ENCODE results near the gene UBE4B. TPM values are rescaled to one million over a fixed set of nuclear protein-coding genes. Genes with fewer than 3 reads are reported as not detected.

UBE4B gene
- total and polyA plus RNA-seq, 2 of the 13 experiments (the other 11 are each of a cell fraction or from before 2014, with no cell fraction given): 15.2 to 24.8 TPM

DNA sequence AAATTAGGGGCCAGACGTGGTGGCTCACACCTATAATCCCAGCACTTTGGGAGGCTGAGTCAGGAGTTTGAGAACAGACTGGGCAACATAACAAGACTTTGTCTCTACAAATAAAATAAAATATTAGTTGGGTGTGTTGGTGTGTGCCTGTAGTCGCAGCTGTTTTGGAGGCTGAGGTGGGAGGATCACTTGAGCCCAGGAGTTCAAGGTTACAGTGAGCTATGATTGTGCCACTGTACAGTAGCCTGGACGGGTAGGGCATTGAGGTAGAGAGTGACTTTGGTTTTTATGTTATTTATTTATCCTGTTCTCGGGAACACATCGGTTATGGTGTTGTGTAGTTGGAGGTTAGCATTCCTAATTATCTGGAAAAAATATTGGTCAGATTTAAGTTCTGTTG, 197.1 kb downstream of the UBE4B start (continued):
- TF ChIP-seq SOX5 (CRISPR knock-in tag; IDR thresholded peaks at IDR 0.05; ENCODE audit: borderline replicate concordance): no peak
- TF ChIP-seq, protein P1, sequence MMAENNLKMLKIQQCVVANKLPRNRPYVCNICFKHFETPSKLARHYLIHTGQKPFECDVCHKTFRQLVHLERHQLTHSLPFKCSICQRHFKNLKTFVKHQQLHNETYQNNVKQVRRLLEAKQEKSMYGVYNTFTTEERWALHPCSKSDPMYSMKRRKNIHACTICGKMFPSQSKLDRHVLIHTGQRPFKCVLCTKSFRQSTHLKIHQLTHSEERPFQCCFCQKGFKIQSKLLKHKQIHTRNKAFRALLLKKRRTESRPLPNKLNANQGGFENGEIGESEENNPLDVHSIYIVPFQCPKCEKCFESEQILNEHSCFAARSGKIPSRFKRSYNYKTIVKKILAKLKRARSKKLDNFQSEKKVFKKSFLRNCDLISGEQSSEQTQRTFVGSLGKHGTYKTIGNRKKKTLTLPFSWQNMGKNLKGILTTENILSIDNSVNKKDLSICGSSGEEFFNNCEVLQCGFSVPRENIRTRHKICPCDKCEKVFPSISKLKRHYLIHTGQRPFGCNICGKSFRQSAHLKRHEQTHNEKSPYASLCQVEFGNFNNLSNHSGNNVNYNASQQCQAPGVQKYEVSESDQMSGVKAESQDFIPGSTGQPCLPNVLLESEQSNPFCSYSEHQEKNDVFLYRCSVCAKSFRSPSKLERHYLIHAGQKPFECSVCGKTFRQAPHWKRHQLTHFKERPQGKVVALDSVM (CRISPR knock-in tag; IDR thresholded peaks at IDR 0.05): peak; percentile 94
- TF ChIP-seq ZNF235 (CRISPR knock-in tag; IDR thresholded peaks at IDR 0.05; ENCODE audit: borderline replicate concordance): no peak

MicroRNAs within 50 kb of the gene (microRNA counts, 767-probe panel; counts per million panel counts)
- not detected for microRNA hsa-miR-1273d

Small RNAs within 50 kb of the gene (microRNA-seq; reads per million reads assigned to microRNA genes)
- not detected for gene MIR1273D

Small RNAs within 50 kb of the gene (small RNA-seq; reads per million reads assigned to genes)
- gene MIR1273D (ENCODE audit: insufficient read depth in 2 of 3, insufficient read length in 3 of 3, low read depth in 2 of 3, low replicate concordance in 1 of 3): 0 reads per million in 3 experiments
- 0 reads per million in 3 experiments for gene RNU6-828P (ENCODE audit: insufficient read depth in 2 of 3, insufficient read length in 3 of 3, low read depth in 2 of 3, low replicate concordance in 1 of 3)

Other genes with a start within 250 kb of the UBE4B start
- gene CLSTN1, start 209.0 kb upstream of the UBE4B start, total RNA-seq (2016; rRNA removed; fragmentation: Illumina TruSeq; extraction: Trizol): 11.9 and 19.7 TPM in 2 replicates
- gene CLSTN1, start 209.0 kb upstream of the UBE4B start, polyA plus RNA-seq (2011; rRNA removed): 29.8 and 35.3 TPM in 2 replicates
- 67.0 and 71.7 TPM in 2 replicates for gene CTNNBIP1, start 122.7 kb upstream of the UBE4B start, total RNA-seq (2016; rRNA removed; fragmentation: Illumina TruSeq; extraction: Trizol)
- 83.0 and 83.1 TPM in 2 replicates for gene CTNNBIP1, start 122.7 kb upstream of the UBE4B start, polyA plus RNA-seq (2011; rRNA removed)
- 71.8 and 119 TPM in 2 replicates for gene LZIC, start 89.6 kb upstream of the UBE4B start, total RNA-seq (2016; rRNA removed; fragmentation: Illumina TruSeq; extraction: Trizol)
- gene LZIC, start 89.6 kb upstream of the UBE4B start, polyA plus RNA-seq (2011; rRNA removed): 17.2 and 25.2 TPM in 2 replicates
- gene NMNAT1, start 89.5 kb upstream of the UBE4B start, total RNA-seq (2016; rRNA removed; fragmentation: Illumina TruSeq; extraction: Trizol): 12.2 and 14.5 TPM in 2 replicates
- 5.4 and 5.6 TPM in 2 replicates for gene NMNAT1, start 89.5 kb upstream of the UBE4B start, polyA plus RNA-seq (2011; rRNA removed)
- 2.0 and 2.3 TPM in 2 replicates for gene RBP7, start 35.7 kb upstream of the UBE4B start, total RNA-seq (2016; rRNA removed; fragmentation: Illumina TruSeq; extraction: Trizol)
- gene RBP7, start 35.7 kb upstream of the UBE4B start, polyA plus RNA-seq (2011; rRNA removed): 1.6 and 2.0 TPM in 2 replicates
- gene KIF1B, start 177.6 kb downstream of the UBE4B start, total RNA-seq (2016; rRNA removed; fragmentation: Illumina TruSeq; extraction: Trizol): 26.7 and 43.6 TPM in 2 replicates
- gene KIF1B, start 177.6 kb downstream of the UBE4B start, polyA plus RNA-seq (2011; rRNA removed): 27.0 and 32.5 TPM in 2 replicates

All from HepG2 (cell line).